GM12878 (cell line): ENCODE results near the gene ANKRD44. TPM values are rescaled to one million over a fixed set of nuclear protein-coding genes. Genes with fewer than 3 reads are reported as not detected.

ENCODE experiments used
- ATAC-seq: fragments of 200-7000 bp; cut with Tn5 transposase; 3 replicates; pipeline ENCODE4 v1.9.1; 2020; ENCODE audit warnings: mild to moderate bottlenecking, moderate library complexity
- BruUV-seq: library from RNA; stranded (reverse); fragments of 400-500 nt; replicated peaks from 2 replicates; lab custom pipeline; 2021; lab: Mats Ljungman, UMichigan
- CTCF ChIA-PET: fragments of 300-600 bp; sonication (Branson Sonifier 250); formaldehyde crosslinking; extraction: SDS; loops from one replicate; lab custom pipeline; 2021; ENCODE audit warnings: inconsistent platforms; lab: Yijun Ruan, JAX
- POLR2A ChIA-PET: fragments of 350-600 bp; formaldehyde crosslinking; extraction: SDS; loops from one replicate; lab custom pipeline; 2021; ENCODE audit warnings: inconsistent platforms; lab: Charles Lee
- RAD21 ChIA-PET: fragments of 300-600 bp; sonication (Branson Sonifier 250); formaldehyde crosslinking; loops from one replicate; lab custom pipeline; 2023; ENCODE audit warnings: antibody characterized with exemption; ENCODE audit not compliant: unreplicated experiment; lab: Charles Lee
- SMC1A ChIA-PET: fragments of 300-600 bp; sonication (Branson Sonifier 250); formaldehyde crosslinking; loops from one replicate; lab custom pipeline; 2023; ENCODE audit not compliant: unreplicated experiment, uncharacterized antibody; lab: Charles Lee
- DNase-seq: peaks from one replicate; pipeline ENCODE4 v3.0.0-alpha.2; 2011; ENCODE audit warnings: low read depth, low spot score
- FAIRE-seq: peaks from 3 replicates; lab custom pipeline; 2011; peaks lifted over from hg19 to GRCh38; lab: Jason Lieb, UNC
- H2AFZ ChIP-seq: 2 replicates; pipeline ENCODE4 v1.6.0; 2011; ENCODE audit warnings: low read depth, low read length, control low read depth; ENCODE audit not compliant: control insufficient read depth
- H3K27ac ChIP-seq: 2 replicates; pipeline ENCODE4 v1.5.1; 2011; ENCODE audit warnings: control low read depth; ENCODE audit not compliant: control insufficient read depth, insufficient read depth
- H3K27me3 ChIP-seq, 2 experiments: replicated peaks in 1 of 2; 2 replicates each; pipeline versions ENCODE4 v1.6.0 to v1.6.1; 2011; ENCODE audit warnings: low read length in 1 of 2; ENCODE audit not compliant: control insufficient read depth in 2 of 2, insufficient read depth in 2 of 2
- H3K36me3 ChIP-seq, 2 experiments: 2 replicates each; pipeline ENCODE4 v1.5.1; 2011; ENCODE audit warnings: low read length in 1 of 2; ENCODE audit not compliant: control insufficient read depth in 2 of 2, insufficient read depth in 2 of 2
- H3K4me1 ChIP-seq: 2 replicates; pipeline ENCODE4 v1.6.1; 2011; ENCODE audit warnings: mild to moderate bottlenecking, low read length, moderate library complexity, mixed read lengths; ENCODE audit not compliant: control insufficient read depth, insufficient read depth
- H3K4me2 ChIP-seq: 2 replicates; pipeline ENCODE4 v1.6.0; 2011; ENCODE audit warnings: control low read depth; ENCODE audit not compliant: control insufficient read depth, insufficient read depth
- H3K4me3 ChIP-seq: fragments of 200-600 bp; sonication (generic); 2 replicates; pipeline ENCODE4 v1.5.1; 2016
- H3K79me2 ChIP-seq: 2 replicates; pipeline ENCODE4 v1.6.0; 2011; ENCODE audit warnings: low read length; ENCODE audit not compliant: control insufficient read depth, insufficient read depth
- H3K9ac ChIP-seq: 2 replicates; pipeline ENCODE4 v1.8.0; 2011; ENCODE audit warnings: low read length, control low read depth, mixed read lengths; ENCODE audit not compliant: control insufficient read depth, insufficient read depth
- H3K9me3 ChIP-seq: replicated peaks from 3 replicates; pipeline ENCODE4 v1.5.1; 2011; ENCODE audit warnings: mild to moderate bottlenecking, low read length; ENCODE audit not compliant: control insufficient read depth, insufficient read depth
- H4K20me1 ChIP-seq: 2 replicates; pipeline ENCODE4 v1.6.0; 2011; ENCODE audit not compliant: control insufficient read depth, insufficient read depth
- BCL3 ChIP-seq: IDR thresholded peaks from 2 replicates; pipeline ENCODE4 v1.6.1; 2011; ENCODE audit warnings: borderline replicate concordance, low read depth, mild to moderate bottlenecking, moderate library complexity, low read length; ENCODE audit not compliant: insufficient read depth, poor library complexity, severe bottlenecking
- BRCA1 ChIP-seq: IDR thresholded peaks from 2 replicates; pipeline ENCODE4 v1.6.1; 2011; ENCODE audit warnings: low read depth, low read length, improper control_type of control experiment
- CHD1 ChIP-seq: IDR thresholded peaks from 2 replicates; pipeline ENCODE4 v1.6.1; 2012; ENCODE audit warnings: low read depth, low read length, improper control_type of control experiment
- CHD4 ChIP-seq: fragments of 200-600 bp; sonication (generic); IDR thresholded peaks from 2 replicates; pipeline ENCODE4 v1.6.1; 2016; ENCODE audit warnings: mild to moderate bottlenecking
- E2F4 ChIP-seq: IDR thresholded peaks from 2 replicates; pipeline ENCODE4 v1.6.1; 2012; ENCODE audit warnings: low read depth, low read length, improper control_type of control experiment
- MTA2 ChIP-seq: fragments of 450-650 bp; IDR thresholded peaks from 2 replicates; pipeline ENCODE4 v1.6.1; 2016; ENCODE audit warnings: low read depth, mild to moderate bottlenecking, moderate library complexity
- RAD51 ChIP-seq: fragments of 450-650 bp; IDR thresholded peaks from 2 replicates; pipeline ENCODE4 v1.6.1; 2016; ENCODE audit warnings: moderate library complexity, mild to moderate bottlenecking, inconsistent platforms
- RB1 ChIP-seq: fragments of 450-650 bp; formaldehyde crosslinking; IDR thresholded peaks from 2 replicates; pipeline ENCODE4 v1.6.1; 2017; ENCODE audit warnings: mild to moderate bottlenecking, borderline replicate concordance
- STAT3 ChIP-seq: IDR thresholded peaks from 2 replicates; pipeline ENCODE4 v1.6.1; 2011; ENCODE audit warnings: low read depth, low read length, improper control_type of control experiment
- ZZZ3 ChIP-seq: IDR thresholded peaks from 2 replicates; pipeline ENCODE4 v1.6.1; 2011; ENCODE audit warnings: low read depth; ENCODE audit not compliant: control insufficient read depth, insufficient read length
- whole genome bisulfite sequencing: methylation state at CpG from one replicate; pipeline ENCODE4 v1.1.6; 2016; ENCODE audit warnings: low lambda C conversion rate; ENCODE audit not compliant: insufficient replicate concordance, insufficient coverage; ENCODE audit errors: missing lambda C conversion rate; 5-methylcytosine and 5-hydroxymethylcytosine counted together
- in situ Hi-C: fragments of 300-500 bp; cut with MboI; formaldehyde crosslinking; loops from 9 replicates; pipeline ENCODE4 v1.14.3; 2018; ENCODE audit warnings: mixed read lengths
- intact Hi-C: fragments of 100-400 bp; cut with micrococcal nuclease; formaldehyde crosslinking; loops from one replicate; pipeline ENCODE4 v1.14.2; 2022; ENCODE audit not compliant: unreplicated experiment
- polyA plus RNA-seq, 11 experiments: library from polyadenylated mRNA; depleted of rRNA in 4 of 11; unstranded in 6 of 11; stranded (reverse) in 5 of 11; fragments of >200 nt; fragmentation: Nextera tagmentation in 4 of 11; fragmentation: Illumina TruSeq in 1 of 11; extraction: Ambion mirVana in 4 of 11; extraction: Trizol in 1 of 11; gene quantifications; 1 replicate in 1 of 11; 2 replicates in 10 of 11; pipeline versions ENCODE4 v1.2.1 to v1.2.3, GENCODE V29; 2011 to 2016; ENCODE audit warnings: inconsistent platforms in 2 of 11, missing spikeins in 2 of 11, low read depth in 1 of 11
- total RNA-seq, 4 experiments: library from RNA; depleted of rRNA in 3 of 4; stranded (reverse); fragments of >200 nt in 3 of 4; fragmentation: Illumina TruSeq in 1 of 4; extraction: Trizol in 1 of 4; gene quantifications; 2 replicates each; pipeline versions ENCODE4 v1.2.1 to v1.2.3, GENCODE V29; 2013 to 2021

ANKRD44 gene
- total and polyA plus RNA-seq, 10 of the 15 experiments (the other 5 are each of a cell fraction or from before 2014, with no cell fraction given), result 19.1 to 99.1 (median 59.6) TPM

- TF ChIP-seq E2F4, result no peak
- no peak for TF ChIP-seq ZZZ3
- TF ChIP-seq BRCA1, result no peak
- TF ChIP-seq CHD1, result no peak
- no peak for TF ChIP-seq STAT3
- no peak for TF ChIP-seq MTA2
- TF ChIP-seq, all 136 proteins: peak for 0
These were observed 120.5 kb downstream of the ANKRD44 start (continued) for GRCh38 chr2:197190100-197190432.

DNA sequence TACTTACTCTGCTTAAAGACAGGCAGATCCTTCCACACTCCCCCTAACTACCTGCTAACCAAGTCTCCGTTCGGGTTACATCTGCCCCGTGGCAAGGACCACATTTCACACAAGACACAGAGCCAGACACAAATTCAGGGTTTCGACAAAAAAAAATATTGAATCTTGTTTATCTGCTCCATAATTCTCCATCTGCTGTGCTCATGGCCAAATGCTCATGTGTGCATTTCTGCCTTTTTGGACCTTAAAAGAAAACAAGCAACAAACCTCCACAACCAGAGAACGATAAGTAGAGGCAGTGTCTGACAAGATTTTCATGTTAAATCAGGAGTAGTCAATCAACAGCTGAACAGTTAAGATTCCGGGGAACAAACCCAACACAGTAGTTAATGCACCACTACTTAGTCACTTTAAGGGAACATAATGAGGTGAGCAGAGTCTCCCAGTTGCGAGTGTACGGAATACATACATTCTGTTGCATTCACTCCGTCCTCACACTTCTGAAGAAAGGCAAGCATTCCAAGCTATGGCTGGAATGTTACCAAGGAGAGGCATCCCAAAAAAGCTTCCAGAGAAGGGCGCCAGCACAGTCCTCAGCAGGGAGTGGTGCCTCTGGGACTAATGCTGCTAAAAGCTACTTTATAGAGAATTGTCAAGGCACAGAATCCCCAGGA lies 121.0 kb downstream of the ANKRD44 start:
- 91% methylated on average over 10 of the region's 10 CpGs for WGBS
- H3K4me2 ChIP-seq, result no peak overlapping the region
- SMC1A ChIA-PET, result interaction anchor here (0.6 to 4.2 kb wide), 21 partner anchors 9 to 439 kb away, joined by 3 to 125 read pairs (median 6); partner anchors contain the start of gene ANKRD44
- POLR2A ChIA-PET, result interaction anchor here (1.7 to 4.2 kb wide), 2 partner anchors 55 to 120 kb away, joined by 4 to 30 read pairs; partner anchors contain the start of gene ANKRD44
- H3K9ac ChIP-seq, result no peak overlapping the region
- intact Hi-C loops (loop anchor here (2.0 kb wide), 1 partner anchor 49 kb away; no protein-coding TSS in a partner anchor), in situ Hi-C loops (loop anchor here (5.0 kb wide), 2 partner anchors 123 to 193 kb away; partner anchors contain the start of gene ANKRD44)
- no peak for ATAC-seq
- H3K79me2 ChIP-seq, result peaks cover 66% of the 10 kb centered on the region
- H4K20me1 ChIP-seq, result no peaks in the 10 kb centered on the region
- peaks cover 16% of the 10 kb centered on the region; the same call in 1 of the 2 replicates for H3K4me1 ChIP-seq
- no peaks in the 10 kb centered on the region for H3K9me3 ChIP-seq
- DNase-seq, result no peak
- no peak for TF ChIP-seq RAD51
- no peak for TF ChIP-seq RB1
- TF ChIP-seq CHD4, result no peak
- no peak for TF ChIP-seq BCL3
- no peak for FAIRE-seq
- H2AFZ ChIP-seq, result no peak overlapping the region
- no peak overlapping the region for H3K27ac ChIP-seq
- no peaks in the 10 kb centered on the region for H3K27me3 ChIP-seq
- CTCF ChIA-PET, result interaction anchor here (0.8 to 4.2 kb wide), 16 partner anchors 8 to 189 kb away, joined by 3 to 128 read pairs (median 10); partner anchors contain the start of gene ANKRD44
- H3K36me3 ChIP-seq, result peaks cover 4 to 10% of the 10 kb centered on the region in 2 experiments; a peak in 3 of 4 replicates
- no TSS peak for BruUV-seq
- no peak overlapping the region for H3K4me3 ChIP-seq
- RAD21 ChIA-PET, result interaction anchor here (0.8 to 4.2 kb wide), 6 partner anchors 9 to 120 kb away, joined by 3 to 107 read pairs (median 12); partner anchors contain the start of gene ANKRD44
